Stimulated activated CD4-positive, alpha-beta T cell treated with anti-CD3 and anti-CD28 coated beads, Interleukin-12 subunit alpha, Interleukin-12 subunit beta, amount 100 ng/mL, for 48 hours (primary cell): ENCODE data around the gene AP1AR.
"Not testable (repeated sequence)": the region's sequence is repeated elsewhere in the genome, so short reads cannot be mapped to it uniquely, and the experiment has no call there.

Experiments
- DNase-seq, 3 donors: peaks; one replicate each; pipeline ENCODE4 v3.0.0-alpha.2; 2020; ENCODE audit warnings: low read depth in 2 of 3, low spot score in 1 of 3

The AP1AR gene

GRCh38 chr4:112231779-112232713 is at the start of gene AP1AR:
AP1AR (plus strand) TSS chr4:112231787; CDS start chr4:112232092, 305 bp downstream.
- peak; percentile 53 to 72 (median 58) for DNase-seq

GRCh38 chr4:112182604-112183003 is 49.0 kb upstream of the AP1AR start:
- DNase-seq = no peak

GRCh38 chr4:112183252-112183651 is 48.3 kb upstream of the AP1AR start:
- DNase-seq = no peak

- no peak for DNase-seq
These were observed 47.1 kb upstream of the AP1AR start for GRCh38 chr4:112184438-112184837.

GRCh38 chr4:112185334-112185733 is 46.3 kb upstream of the AP1AR start:
- no peak for DNase-seq

GRCh38 chr4:112185740-112186670 is 45.6 kb upstream of the AP1AR start:
- DNase-seq = no peak

- no peak for DNase-seq
These were observed 41.8 kb upstream of the AP1AR start for GRCh38 chr4:112189754-112190153.

GRCh38 chr4:112190684-112191083 is 40.9 kb upstream of the AP1AR start:
- no peak for DNase-seq

GRCh38 chr4:112196461-112196860 is 35.1 kb upstream of the AP1AR start:
- no peak for DNase-seq

- no peak for DNase-seq
These were observed 32.5 kb upstream of the AP1AR start for GRCh38 chr4:112199041-112199440.

GRCh38 chr4:112201915-112202505 is 29.6 kb upstream of the AP1AR start:
- no peak for DNase-seq

- DNase-seq = no peak
These were observed 28.0 kb upstream of the AP1AR start for GRCh38 chr4:112203593-112203992.

GRCh38 chr4:112206431-112206830 is 25.2 kb upstream of the AP1AR start:
- DNase-seq = no peak

- DNase-seq = not testable (repeated sequence)
These were observed 23.2 kb upstream of the AP1AR start for GRCh38 chr4:112208137-112209095.

GRCh38 chr4:112210777-112211176 is 20.8 kb upstream of the AP1AR start:
- DNase-seq = no peak

- no peak for DNase-seq
These were observed 18.5 kb upstream of the AP1AR start for GRCh38 chr4:112213091-112213490.

- no peak for DNase-seq
These were observed 17.7 kb upstream of the AP1AR start for GRCh38 chr4:112213856-112214255.

GRCh38 chr4:112214390-112215264 is 17.0 kb upstream of the AP1AR start:
- no peak for DNase-seq

GRCh38 chr4:112219826-112220366 is 11.7 kb upstream of the AP1AR start:
- DNase-seq = no peak
